ENCODE data around the gene RAB7A. TPM values are rescaled to one million over a fixed set of nuclear protein-coding genes. Genes with fewer than 3 reads are reported as not detected.

RAB7A gene
- total RNA-seq, 4 donors from 2014 or later, result 98.9 to 114 (median 110) TPM

DNA sequence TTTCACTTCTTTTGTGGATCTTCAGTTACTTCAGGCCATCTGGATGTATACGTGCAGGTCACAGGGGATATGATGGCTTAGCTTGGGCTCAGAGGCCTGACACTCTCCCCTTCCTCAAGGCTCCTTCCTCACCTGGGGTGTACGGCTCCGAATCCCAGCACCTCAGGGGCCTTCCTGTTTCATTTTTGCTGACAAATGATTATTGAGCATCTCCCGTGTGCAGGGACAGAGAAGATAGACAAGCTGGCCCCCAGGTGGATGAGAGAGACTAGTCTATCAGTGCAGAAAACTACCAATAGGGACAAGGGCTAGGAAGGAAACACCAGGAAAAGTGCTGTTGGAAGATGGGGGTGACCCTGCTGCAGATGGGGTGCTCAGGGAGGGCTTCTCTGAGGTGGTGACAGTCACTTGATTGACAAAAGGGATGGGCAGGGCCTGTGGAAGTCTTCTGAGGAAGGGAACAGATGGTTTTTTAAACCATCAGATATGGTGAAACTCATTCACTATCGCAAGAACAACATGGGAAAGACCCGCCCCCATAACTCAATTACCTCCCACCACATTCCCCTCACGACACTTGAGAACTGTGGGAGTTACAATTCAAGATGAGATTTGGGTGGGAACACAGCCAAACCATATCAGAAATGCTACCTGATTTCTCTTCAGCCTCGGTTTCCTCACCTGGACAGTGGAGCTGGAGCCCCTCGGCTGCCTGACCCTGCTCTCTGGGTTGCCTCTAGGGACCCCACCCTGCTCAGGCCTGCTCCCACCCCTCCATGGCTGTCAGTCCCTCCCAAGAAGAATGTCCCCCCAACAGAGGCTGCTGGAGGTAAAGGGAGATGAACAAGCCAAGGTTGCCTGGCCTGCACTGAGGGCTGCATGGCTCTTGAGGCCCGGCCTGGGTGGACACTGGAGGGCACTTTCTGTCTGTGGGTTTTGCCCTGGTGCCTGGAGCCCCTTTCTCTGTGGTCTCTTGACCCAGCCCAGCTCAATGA, 116.2 kb downstream of the RAB7A start:
- H3K36me3 ChIP-seq, result no peaks in the 10 kb centered on the region
- TF ChIP-seq POLR2A (IDR thresholded peaks at IDR 0.05), result no peak
- TF ChIP-seq, protein P1, sequence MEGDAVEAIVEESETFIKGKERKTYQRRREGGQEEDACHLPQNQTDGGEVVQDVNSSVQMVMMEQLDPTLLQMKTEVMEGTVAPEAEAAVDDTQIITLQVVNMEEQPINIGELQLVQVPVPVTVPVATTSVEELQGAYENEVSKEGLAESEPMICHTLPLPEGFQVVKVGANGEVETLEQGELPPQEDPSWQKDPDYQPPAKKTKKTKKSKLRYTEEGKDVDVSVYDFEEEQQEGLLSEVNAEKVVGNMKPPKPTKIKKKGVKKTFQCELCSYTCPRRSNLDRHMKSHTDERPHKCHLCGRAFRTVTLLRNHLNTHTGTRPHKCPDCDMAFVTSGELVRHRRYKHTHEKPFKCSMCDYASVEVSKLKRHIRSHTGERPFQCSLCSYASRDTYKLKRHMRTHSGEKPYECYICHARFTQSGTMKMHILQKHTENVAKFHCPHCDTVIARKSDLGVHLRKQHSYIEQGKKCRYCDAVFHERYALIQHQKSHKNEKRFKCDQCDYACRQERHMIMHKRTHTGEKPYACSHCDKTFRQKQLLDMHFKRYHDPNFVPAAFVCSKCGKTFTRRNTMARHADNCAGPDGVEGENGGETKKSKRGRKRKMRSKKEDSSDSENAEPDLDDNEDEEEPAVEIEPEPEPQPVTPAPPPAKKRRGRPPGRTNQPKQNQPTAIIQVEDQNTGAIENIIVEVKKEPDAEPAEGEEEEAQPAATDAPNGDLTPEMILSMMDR (IDR thresholded peaks at IDR 0.05), result no peak
- DNase-seq, result no peak
- intact Hi-C loops (cut with DNase I), result loop anchor here (10.0 kb wide), 2 partner anchors 157 to 417 kb away; no protein-coding TSS in a partner anchor
- 90 to 96% methylated on average over 9 to 10 of the region's 10 CpGs for WGBS, 2 donors
- H3K27ac ChIP-seq, result no peak overlapping the region
- peaks cover 8% of the 10 kb centered on the region in 2 donors for H3K4me1 ChIP-seq
- no peaks in the 10 kb centered on the region for H3K27me3 ChIP-seq
- no peaks in the 10 kb centered on the region for H3K9me3 ChIP-seq
- no peak overlapping the region for H3K4me3 ChIP-seq (replicated peaks in 1 of 3)

GRCh38 chr3:128844502-128844901, 118.5 kb downstream of the RAB7A start:
- TF ChIP-seq, protein P1 (IDR thresholded peaks at IDR 0.05), result no peak
- no peak for TF ChIP-seq POLR2A (IDR thresholded peaks at IDR 0.05)
- Histone ChIP-seq H3K4me1 (peaks cover 8% of the 10 kb centered on the region in 2 donors), H3K36me3 (no peaks in the 10 kb centered on the region), H3K27me3 (no peaks in the 10 kb centered on the region), H3K9me3 (no peaks in the 10 kb centered on the region), H3K4me3 (replicated peaks in 1 of 3) (no peak overlapping the region), H3K27ac (no peak overlapping the region)
- WGBS, 2 donors, result 93 to 97% methylated on average over 4 to 5 of the region's 6 CpGs
- no peak for DNase-seq
- intact Hi-C loops (cut with DNase I), result loop anchor here (10.0 kb wide), 2 partner anchors 160 to 420 kb away; no protein-coding TSS in a partner anchor

GRCh38 chr3:128845119-128845777, 119.3 kb downstream of the RAB7A start:
- peak overlapping the region in 1 of 3 donors; percentile 65 for H3K27ac ChIP-seq
- 40 to 59% methylated on average over 10 to 14 of the region's 14 CpGs for WGBS, 2 donors
- TF ChIP-seq, protein P1 (IDR thresholded peaks at IDR 0.05), result no peak
- TF ChIP-seq POLR2A (IDR thresholded peaks at IDR 0.05), result no peak
- H3K36me3 ChIP-seq, result no peaks in the 10 kb centered on the region
- peaks cover 8% of the 10 kb centered on the region in 2 donors for H3K4me1 ChIP-seq
- no peaks in the 10 kb centered on the region for H3K9me3 ChIP-seq
- H3K27me3 ChIP-seq, result no peaks in the 10 kb centered on the region
- H3K4me3 ChIP-seq (replicated peaks in 1 of 3), result peak overlapping the region in 1 of 3 donors; percentile 27
- no peak for DNase-seq
- intact Hi-C loops (cut with DNase I), result loop anchor here (10.0 kb wide), 2 partner anchors 160 to 420 kb away; no protein-coding TSS in a partner anchor

- peak; percentile 77 to 83 for DNase-seq
- Histone ChIP-seq H3K27me3 (no peaks in the 10 kb centered on the region), H3K4me3 (replicated peaks in 1 of 3) (peak overlapping the region; percentile 9 to 42 (median 27)), H3K9me3 (no peaks in the 10 kb centered on the region), H3K36me3 (no peaks in the 10 kb centered on the region), H3K27ac (peak overlapping the region in 1 of 3 donors; percentile 65), H3K4me1 (peaks cover 8% of the 10 kb centered on the region in 2 donors)
- TF ChIP-seq, protein P1 (IDR thresholded peaks at IDR 0.05), result peak; percentile 14 to 75 (median 57)
- no peak for TF ChIP-seq POLR2A (IDR thresholded peaks at IDR 0.05)
- intact Hi-C loops (cut with DNase I), result loop anchor here (2.0 to 10.0 kb wide), 3 partner anchors 161 to 421 kb away; no protein-coding TSS in a partner anchor
- WGBS, 2 donors, result 5 to 7% methylated on average over 14 to 16 of the region's 32 CpGs
Observed at GRCh38 chr3:128845778-128846485, 119.9 kb downstream of the RAB7A start.

Data from thyroid gland (tissue), 4 donors.